HCT116 (cell line): Measurements from ENCODE around the gene SGSM2.

ENCODE experiments used
- CEBPB ChIP-seq: IDR thresholded peaks from 2 replicates; pipeline ENCODE4 v1.6.1; 2012; ENCODE audit warnings: low read depth
- EZH2phosphoT487 ChIP-seq: fragments of 200-600 bp; IDR thresholded peaks from 2 replicates; pipeline ENCODE4 v1.6.1; 2018; ENCODE audit warnings: antibody characterized with exemption, borderline replicate concordance
- JUND ChIP-seq: IDR thresholded peaks from 2 replicates; pipeline ENCODE4 v1.6.1; 2012
- POLR2A ChIP-seq: IDR thresholded peaks from 2 replicates; pipeline ENCODE4 v1.7.0; 2011; ENCODE audit warnings: borderline replicate concordance; ENCODE audit not compliant: insufficient read depth, insufficient read length; ENCODE audit errors: extremely low read depth
- POLR2AphosphoS5 ChIP-seq: IDR thresholded peaks from 2 replicates; pipeline ENCODE4 v1.6.1; 2011; ENCODE audit warnings: mild to moderate bottlenecking, low read depth, low read length, moderate library complexity
- RAD21 ChIP-seq: IDR thresholded peaks from 2 replicates; pipeline ENCODE4 v1.6.1; 2012; ENCODE audit warnings: low read depth, mild to moderate bottlenecking
- YY1 ChIP-seq: IDR thresholded peaks from 2 replicates; pipeline ENCODE4 v1.6.1; 2011; ENCODE audit warnings: low read length, low read depth, moderate library complexity, mild to moderate bottlenecking; ENCODE audit not compliant: insufficient replicate concordance; ENCODE audit errors: extremely low read depth
- TF ChIP-seq, protein P1 (sequence below), 3 experiments: fragments of 200-600 bp in 1 of 3; sonication (generic) in 1 of 3; IDR thresholded peaks in 2 of 3; conservative IDR thresholded peaks in 1 of 3; 2 replicates each; pipeline ENCODE4 v1.5.1; 2012 to 2017; ENCODE audit warnings: low read depth in 2 of 3, low read length in 2 of 3, antibody characterized with exemption in 1 of 3, borderline replicate concordance in 1 of 3, control low read depth in 1 of 3, mild to moderate bottlenecking in 1 of 3, mixed read lengths in 1 of 3, mixed run types in 1 of 3, moderate library complexity in 1 of 3; ENCODE audit not compliant: insufficient read depth in 1 of 3
- TF ChIP-seq, protein P2 (sequence below): IDR thresholded peaks from 2 replicates; pipeline ENCODE4 v1.6.1; 2012; ENCODE audit warnings: low read depth
- TF ChIP-seq, protein P3 (sequence below): IDR thresholded peaks from 2 replicates; pipeline ENCODE4 v1.6.1; 2012
- TF ChIP-seq, protein P4 (sequence below): IDR thresholded peaks from 2 replicates; pipeline ENCODE4 v1.6.1; 2012

DNA sequence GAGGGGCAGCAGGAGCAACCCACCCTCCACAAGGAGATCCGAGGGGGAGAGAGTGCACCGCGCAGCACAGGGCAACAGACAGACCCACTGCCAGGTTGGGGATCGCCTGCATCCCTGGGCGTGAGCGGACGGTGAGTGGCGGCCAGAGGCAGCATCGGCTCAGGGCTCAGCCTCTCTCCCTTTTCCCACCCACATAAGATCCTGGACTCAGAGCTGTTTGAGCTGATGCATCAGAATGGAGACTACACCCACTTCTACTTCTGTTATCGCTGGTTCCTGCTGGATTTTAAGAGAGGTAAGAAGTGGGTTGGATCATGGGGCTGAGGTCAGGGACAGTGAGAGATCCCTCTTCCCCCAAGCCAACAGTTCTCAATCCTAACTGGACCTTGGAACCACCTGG lies 40.4 kb downstream of the SGSM2 start:
- TF ChIP-seq, protein P1, sequence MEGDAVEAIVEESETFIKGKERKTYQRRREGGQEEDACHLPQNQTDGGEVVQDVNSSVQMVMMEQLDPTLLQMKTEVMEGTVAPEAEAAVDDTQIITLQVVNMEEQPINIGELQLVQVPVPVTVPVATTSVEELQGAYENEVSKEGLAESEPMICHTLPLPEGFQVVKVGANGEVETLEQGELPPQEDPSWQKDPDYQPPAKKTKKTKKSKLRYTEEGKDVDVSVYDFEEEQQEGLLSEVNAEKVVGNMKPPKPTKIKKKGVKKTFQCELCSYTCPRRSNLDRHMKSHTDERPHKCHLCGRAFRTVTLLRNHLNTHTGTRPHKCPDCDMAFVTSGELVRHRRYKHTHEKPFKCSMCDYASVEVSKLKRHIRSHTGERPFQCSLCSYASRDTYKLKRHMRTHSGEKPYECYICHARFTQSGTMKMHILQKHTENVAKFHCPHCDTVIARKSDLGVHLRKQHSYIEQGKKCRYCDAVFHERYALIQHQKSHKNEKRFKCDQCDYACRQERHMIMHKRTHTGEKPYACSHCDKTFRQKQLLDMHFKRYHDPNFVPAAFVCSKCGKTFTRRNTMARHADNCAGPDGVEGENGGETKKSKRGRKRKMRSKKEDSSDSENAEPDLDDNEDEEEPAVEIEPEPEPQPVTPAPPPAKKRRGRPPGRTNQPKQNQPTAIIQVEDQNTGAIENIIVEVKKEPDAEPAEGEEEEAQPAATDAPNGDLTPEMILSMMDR (IDR thresholded peaks at IDR 0.05 in 2 of 3, conservative IDR thresholded peaks at IDR 0.05 in 1 of 3; ENCODE audit: borderline replicate concordance in 1 of 3, insufficient read depth in 1 of 3, low read depth in 2 of 3, low read length in 2 of 3) = no peak
- TF ChIP-seq POLR2A = no peak
- no peak for TF ChIP-seq RAD21
- TF ChIP-seq, protein P2, sequence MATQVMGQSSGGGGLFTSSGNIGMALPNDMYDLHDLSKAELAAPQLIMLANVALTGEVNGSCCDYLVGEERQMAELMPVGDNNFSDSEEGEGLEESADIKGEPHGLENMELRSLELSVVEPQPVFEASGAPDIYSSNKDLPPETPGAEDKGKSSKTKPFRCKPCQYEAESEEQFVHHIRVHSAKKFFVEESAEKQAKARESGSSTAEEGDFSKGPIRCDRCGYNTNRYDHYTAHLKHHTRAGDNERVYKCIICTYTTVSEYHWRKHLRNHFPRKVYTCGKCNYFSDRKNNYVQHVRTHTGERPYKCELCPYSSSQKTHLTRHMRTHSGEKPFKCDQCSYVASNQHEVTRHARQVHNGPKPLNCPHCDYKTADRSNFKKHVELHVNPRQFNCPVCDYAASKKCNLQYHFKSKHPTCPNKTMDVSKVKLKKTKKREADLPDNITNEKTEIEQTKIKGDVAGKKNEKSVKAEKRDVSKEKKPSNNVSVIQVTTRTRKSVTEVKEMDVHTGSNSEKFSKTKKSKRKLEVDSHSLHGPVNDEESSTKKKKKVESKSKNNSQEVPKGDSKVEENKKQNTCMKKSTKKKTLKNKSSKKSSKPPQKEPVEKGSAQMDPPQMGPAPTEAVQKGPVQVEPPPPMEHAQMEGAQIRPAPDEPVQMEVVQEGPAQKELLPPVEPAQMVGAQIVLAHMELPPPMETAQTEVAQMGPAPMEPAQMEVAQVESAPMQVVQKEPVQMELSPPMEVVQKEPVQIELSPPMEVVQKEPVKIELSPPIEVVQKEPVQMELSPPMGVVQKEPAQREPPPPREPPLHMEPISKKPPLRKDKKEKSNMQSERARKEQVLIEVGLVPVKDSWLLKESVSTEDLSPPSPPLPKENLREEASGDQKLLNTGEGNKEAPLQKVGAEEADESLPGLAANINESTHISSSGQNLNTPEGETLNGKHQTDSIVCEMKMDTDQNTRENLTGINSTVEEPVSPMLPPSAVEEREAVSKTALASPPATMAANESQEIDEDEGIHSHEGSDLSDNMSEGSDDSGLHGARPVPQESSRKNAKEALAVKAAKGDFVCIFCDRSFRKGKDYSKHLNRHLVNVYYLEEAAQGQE = no peak
- TF ChIP-seq EZH2phosphoT487 = no peak
- TF ChIP-seq, protein P3, sequence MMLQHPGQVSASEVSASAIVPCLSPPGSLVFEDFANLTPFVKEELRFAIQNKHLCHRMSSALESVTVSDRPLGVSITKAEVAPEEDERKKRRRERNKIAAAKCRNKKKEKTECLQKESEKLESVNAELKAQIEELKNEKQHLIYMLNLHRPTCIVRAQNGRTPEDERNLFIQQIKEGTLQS = no peak
- TF ChIP-seq POLR2AphosphoS5 = no peak
- no peak for TF ChIP-seq JUND
- TF ChIP-seq CEBPB = no peak
- no peak for TF ChIP-seq YY1
- TF ChIP-seq, protein P4, sequence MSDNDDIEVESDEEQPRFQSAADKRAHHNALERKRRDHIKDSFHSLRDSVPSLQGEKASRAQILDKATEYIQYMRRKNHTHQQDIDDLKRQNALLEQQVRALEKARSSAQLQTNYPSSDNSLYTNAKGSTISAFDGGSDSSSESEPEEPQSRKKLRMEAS = no peak
